Keratinocyte (primary cell): ENCODE results near the gene PHYHIPL.

ENCODE experiments used
- CTCF ChIP-seq, 3 experiments: IDR thresholded peaks in 1 of 3; conservative IDR thresholded peaks in 1 of 3; optimal IDR thresholded peaks in 1 of 3; 2 replicates in 2 of 3; 3 replicates in 1 of 3; pipeline versions ENCODE3 to v1.5.1; 2011; ENCODE audit warnings: low read length in 3 of 3, mild to moderate bottlenecking in 3 of 3, moderate library complexity in 2 of 3, control low read depth in 1 of 3, inconsistent platforms in 1 of 3; ENCODE audit not compliant: insufficient read depth in 2 of 3; ENCODE audit errors: extremely low read depth in 1 of 3
- EZH2 ChIP-seq: IDR thresholded peaks from one replicate; pipeline ENCODE4 v1.6.1; 2012; ENCODE audit warnings: inconsistent platforms, mild to moderate bottlenecking, low read length, moderate library complexity

GRCh38 chr10:59266321-59266720 is 89.9 kb downstream of the PHYHIPL start:
- TF ChIP-seq CTCF (optimal IDR thresholded peaks at IDR 0.05 in 1 of 3, IDR thresholded peaks at IDR 0.05 in 1 of 3, conservative IDR thresholded peaks at IDR 0.05 in 1 of 3; ENCODE audit: extremely low read depth in 1 of 3, insufficient read depth in 2 of 3, low read length in 3 of 3): no peak
- no peak for TF ChIP-seq EZH2
